ENCODE results near the gene PKD1.
"Not testable (repeated sequence)": the region's sequence is repeated elsewhere in the genome, so short reads cannot be mapped to it uniquely, and the experiment has no call there.

PKD1 gene

GRCh38 chr16:2135770-2136490, at the start of gene PKD1:
TSS of gene PKD1 (minus strand) at chr16:2135898. CDS start at chr16:2135689, 209 bp downstream.
- in situ Hi-C loops (cut with MboI; ENCODE audit: low pct_unique_long_range_greater_than_20kb, low sequenced_read_pairs, unreplicated experiment), result not testable (repeated sequence)
- peak; percentile 43 for DNase-seq (ENCODE audit: low spot score)

GRCh38 chr16:2184962-2185361, 49.3 kb upstream of the PKD1 start:
- in situ Hi-C loops (cut with MboI; ENCODE audit: low pct_unique_long_range_greater_than_20kb, low sequenced_read_pairs, unreplicated experiment), result no loop called here
- no peak for TF ChIP-seq CTCF (IDR thresholded peaks at IDR 0.05; ENCODE audit: extremely low read depth, insufficient read depth, missing control alignments)
- no peak for DNase-seq (ENCODE audit: low spot score)

- TF ChIP-seq CTCF (IDR thresholded peaks at IDR 0.05; ENCODE audit: extremely low read depth, insufficient read depth, missing control alignments), result no peak
- no peak for DNase-seq (ENCODE audit: low spot score)
- in situ Hi-C loops (cut with MboI; ENCODE audit: low pct_unique_long_range_greater_than_20kb, low sequenced_read_pairs, unreplicated experiment), result no loop called here
Observed at GRCh38 chr16:2184346-2184745, 48.6 kb upstream of the PKD1 start.

- no peak for DNase-seq (ENCODE audit: low spot score)
- TF ChIP-seq CTCF (IDR thresholded peaks at IDR 0.05; ENCODE audit: extremely low read depth, insufficient read depth, missing control alignments), result no peak
- in situ Hi-C loops (cut with MboI; ENCODE audit: low pct_unique_long_range_greater_than_20kb, low sequenced_read_pairs, unreplicated experiment), result no loop called here
Observed at GRCh38 chr16:2183671-2184070, 48.0 kb upstream of the PKD1 start.

GRCh38 chr16:2181952-2182351, 46.3 kb upstream of the PKD1 start:
- in situ Hi-C loops (cut with MboI; ENCODE audit: low pct_unique_long_range_greater_than_20kb, low sequenced_read_pairs, unreplicated experiment), result no loop called here
- TF ChIP-seq CTCF (IDR thresholded peaks at IDR 0.05; ENCODE audit: extremely low read depth, insufficient read depth, missing control alignments), result no peak
- no peak for DNase-seq (ENCODE audit: low spot score)

- DNase-seq (ENCODE audit: low spot score), result no peak
- no peak for TF ChIP-seq CTCF (IDR thresholded peaks at IDR 0.05; ENCODE audit: extremely low read depth, insufficient read depth, missing control alignments)
- in situ Hi-C loops (cut with MboI; ENCODE audit: low pct_unique_long_range_greater_than_20kb, low sequenced_read_pairs, unreplicated experiment), result no loop called here
Observed at GRCh38 chr16:2180962-2181923, 45.5 kb upstream of the PKD1 start.

- DNase-seq (ENCODE audit: low spot score), result no peak
- in situ Hi-C loops (cut with MboI; ENCODE audit: low pct_unique_long_range_greater_than_20kb, low sequenced_read_pairs, unreplicated experiment), result no loop called here
- TF ChIP-seq CTCF (IDR thresholded peaks at IDR 0.05; ENCODE audit: extremely low read depth, insufficient read depth, missing control alignments), result no peak
Observed at GRCh38 chr16:2180461-2180860, 44.8 kb upstream of the PKD1 start.

Data from GM13977 (cell line).